ENCODE results near the gene MAPKAPK2.

MAPKAPK2 gene

GRCh38 chr1:206657751-206658150 lies 27.0 kb upstream of the MAPKAPK2 start:
- no peaks in the 10 kb centered on the region for H3K79me2 ChIP-seq (ENCODE audit: insufficient read depth, low read length)
- TF ChIP-seq EZH2 (IDR thresholded peaks at IDR 0.05; ENCODE audit: borderline replicate concordance, low read length): no peak
- no peak for TF ChIP-seq CTCF (IDR thresholded peaks at IDR 0.05; ENCODE audit: low read length)
- H3K9me3 ChIP-seq (ENCODE audit: low read length): no peaks in the 10 kb centered on the region
- H3K36me3 ChIP-seq (ENCODE audit: insufficient read depth, low read length): no peaks in the 10 kb centered on the region
- H4K20me1 ChIP-seq (ENCODE audit: insufficient read depth, low read length): no peaks in the 10 kb centered on the region
- no peak overlapping the region for H3K4me3 ChIP-seq (ENCODE audit: low read depth, low read length, poor library complexity, severe bottlenecking)
- no peak overlapping the region for H3K9ac ChIP-seq (ENCODE audit: low read length)
- no peak overlapping the region for H2AFZ ChIP-seq (ENCODE audit: low read length)
- no peaks in the 10 kb centered on the region for H3K9me2 ChIP-seq (ENCODE audit: low read depth, low read length)
- no peaks in the 10 kb centered on the region for H3F3A ChIP-seq (ENCODE audit: insufficient read depth, low read length)
- no peak overlapping the region for H3K27ac ChIP-seq (ENCODE audit: low read depth, low read length, poor library complexity, severe bottlenecking)
- peaks cover 6% of the 10 kb centered on the region for H3K4me1 ChIP-seq (ENCODE audit: insufficient read depth, low read length, severe bottlenecking)
- H3K27me3 ChIP-seq (ENCODE audit: insufficient read depth, low read length): no peaks in the 10 kb centered on the region
- no peak overlapping the region for H3K4me2 ChIP-seq (ENCODE audit: low read length)

- no peak overlapping the region for H3K9ac ChIP-seq (ENCODE audit: low read length)
- H3K27ac ChIP-seq (ENCODE audit: low read depth, low read length, poor library complexity, severe bottlenecking): no peak overlapping the region
- no peaks in the 10 kb centered on the region for H3K27me3 ChIP-seq (ENCODE audit: insufficient read depth, low read length)
- no peaks in the 10 kb centered on the region for H3K36me3 ChIP-seq (ENCODE audit: insufficient read depth, low read length)
- H3K4me1 ChIP-seq (ENCODE audit: insufficient read depth, low read length, severe bottlenecking): peaks cover 6% of the 10 kb centered on the region
- no peaks in the 10 kb centered on the region for H3F3A ChIP-seq (ENCODE audit: insufficient read depth, low read length)
- H3K4me3 ChIP-seq (ENCODE audit: low read depth, low read length, poor library complexity, severe bottlenecking): no peak overlapping the region
- no peaks in the 10 kb centered on the region for H3K9me2 ChIP-seq (ENCODE audit: low read depth, low read length)
- no peaks in the 10 kb centered on the region for H3K79me2 ChIP-seq (ENCODE audit: insufficient read depth, low read length)
- TF ChIP-seq EZH2 (IDR thresholded peaks at IDR 0.05; ENCODE audit: borderline replicate concordance, low read length) (no peak), CTCF (IDR thresholded peaks at IDR 0.05; ENCODE audit: low read length) (peak; percentile 92)
- no peaks in the 10 kb centered on the region for H4K20me1 ChIP-seq (ENCODE audit: insufficient read depth, low read length)
- no peak overlapping the region for H2AFZ ChIP-seq (ENCODE audit: low read length)
- peak overlapping the region; percentile 43 for H3K4me2 ChIP-seq (ENCODE audit: low read length)
- H3K9me3 ChIP-seq (ENCODE audit: low read length): no peaks in the 10 kb centered on the region
These were observed 26.3 kb upstream of the MAPKAPK2 start for GRCh38 chr1:206658264-206658980.

- TF ChIP-seq CTCF (IDR thresholded peaks at IDR 0.05; ENCODE audit: low read length): no peak
- TF ChIP-seq EZH2 (IDR thresholded peaks at IDR 0.05; ENCODE audit: borderline replicate concordance, low read length): no peak
- H3K4me2 ChIP-seq (ENCODE audit: low read length): no peak overlapping the region
- no peaks in the 10 kb centered on the region for H3K9me3 ChIP-seq (ENCODE audit: low read length)
- no peak overlapping the region for H3K4me3 ChIP-seq (ENCODE audit: low read depth, low read length, poor library complexity, severe bottlenecking)
- no peaks in the 10 kb centered on the region for H4K20me1 ChIP-seq (ENCODE audit: insufficient read depth, low read length)
- H3K9ac ChIP-seq (ENCODE audit: low read length): no peak overlapping the region
- no peaks in the 10 kb centered on the region for H3K36me3 ChIP-seq (ENCODE audit: insufficient read depth, low read length)
- H3K79me2 ChIP-seq (ENCODE audit: insufficient read depth, low read length): no peaks in the 10 kb centered on the region
- no peaks in the 10 kb centered on the region for H3K27me3 ChIP-seq (ENCODE audit: insufficient read depth, low read length)
- no peaks in the 10 kb centered on the region for H3F3A ChIP-seq (ENCODE audit: insufficient read depth, low read length)
- no peak overlapping the region for H3K27ac ChIP-seq (ENCODE audit: low read depth, low read length, poor library complexity, severe bottlenecking)
- no peaks in the 10 kb centered on the region for H3K9me2 ChIP-seq (ENCODE audit: low read depth, low read length)
- no peak overlapping the region for H2AFZ ChIP-seq (ENCODE audit: low read length)
- H3K4me1 ChIP-seq (ENCODE audit: insufficient read depth, low read length, severe bottlenecking): peaks cover 6% of the 10 kb centered on the region
These were observed 25.8 kb upstream of the MAPKAPK2 start for GRCh38 chr1:206658981-206659273.

Measured in OCI-LY1 (cell line).